Activated CD8-positive, alpha-beta memory T cell treated with anti-CD3 and anti-CD28 coated beads, Interleukin-2, amount 50 U/mL, for 4 hours (primary cell): ENCODE data around the gene KANSL3.
"Not testable (repeated sequence)": the region's sequence is repeated elsewhere in the genome, so short reads cannot be mapped to it uniquely, and the experiment has no call there.

Experiments used
- DNase-seq: peaks from one replicate; pipeline ENCODE4 v3.0.0-alpha.2; 2020

KANSL3 gene

GRCh38 chr2:96556441-96557330 is 81.4 kb downstream of the KANSL3 start:
- DNase-seq: peak; percentile 57

GRCh38 chr2:96555146-96555610 is 82.9 kb downstream of the KANSL3 start:
- no peak for DNase-seq

- peak; percentile 70 for DNase-seq
These were observed 83.6 kb downstream of the KANSL3 start for GRCh38 chr2:96554293-96555145.

- DNase-seq: not testable (repeated sequence)
These were observed 84.2 kb downstream of the KANSL3 start for GRCh38 chr2:96553957-96554292.

GRCh38 chr2:96553176-96553956 is 84.7 kb downstream of the KANSL3 start:
- DNase-seq: no peak

GRCh38 chr2:96552315-96553175 is 85.6 kb downstream of the KANSL3 start:
- no peak for DNase-seq

- DNase-seq: no peak
These were observed 86.4 kb downstream of the KANSL3 start for GRCh38 chr2:96551605-96552314.

GRCh38 chr2:96550787-96551604 is 87.1 kb downstream of the KANSL3 start:
- no peak for DNase-seq

GRCh38 chr2:96549967-96550786 is 87.9 kb downstream of the KANSL3 start:
- no peak for DNase-seq

- DNase-seq: no peak
These were observed 88.7 kb downstream of the KANSL3 start for GRCh38 chr2:96549466-96549785.

GRCh38 chr2:96548558-96549465 is 89.3 kb downstream of the KANSL3 start:
- DNase-seq: no peak

- DNase-seq: no peak
These were observed 90.4 kb downstream of the KANSL3 start for GRCh38 chr2:96547731-96548171.

GRCh38 chr2:96547203-96547641 is 90.9 kb downstream of the KANSL3 start:
- DNase-seq: no peak

- no peak for DNase-seq
These were observed 91.3 kb downstream of the KANSL3 start for GRCh38 chr2:96546797-96547196.

GRCh38 chr2:96546321-96546720 is 91.8 kb downstream of the KANSL3 start:
- no peak for DNase-seq
